Measurements from ENCODE around the gene ORM1. TPM values are rescaled to one million over a fixed set of nuclear protein-coding genes. Genes with fewer than 3 reads are reported as not detected.

The ORM1 gene
- total and polyA plus RNA-seq, 10 of the 15 experiments (the other 5 are each of a cell fraction or from before 2014, with no cell fraction given), result 4.4 TPM; not detected in 9

DNA sequence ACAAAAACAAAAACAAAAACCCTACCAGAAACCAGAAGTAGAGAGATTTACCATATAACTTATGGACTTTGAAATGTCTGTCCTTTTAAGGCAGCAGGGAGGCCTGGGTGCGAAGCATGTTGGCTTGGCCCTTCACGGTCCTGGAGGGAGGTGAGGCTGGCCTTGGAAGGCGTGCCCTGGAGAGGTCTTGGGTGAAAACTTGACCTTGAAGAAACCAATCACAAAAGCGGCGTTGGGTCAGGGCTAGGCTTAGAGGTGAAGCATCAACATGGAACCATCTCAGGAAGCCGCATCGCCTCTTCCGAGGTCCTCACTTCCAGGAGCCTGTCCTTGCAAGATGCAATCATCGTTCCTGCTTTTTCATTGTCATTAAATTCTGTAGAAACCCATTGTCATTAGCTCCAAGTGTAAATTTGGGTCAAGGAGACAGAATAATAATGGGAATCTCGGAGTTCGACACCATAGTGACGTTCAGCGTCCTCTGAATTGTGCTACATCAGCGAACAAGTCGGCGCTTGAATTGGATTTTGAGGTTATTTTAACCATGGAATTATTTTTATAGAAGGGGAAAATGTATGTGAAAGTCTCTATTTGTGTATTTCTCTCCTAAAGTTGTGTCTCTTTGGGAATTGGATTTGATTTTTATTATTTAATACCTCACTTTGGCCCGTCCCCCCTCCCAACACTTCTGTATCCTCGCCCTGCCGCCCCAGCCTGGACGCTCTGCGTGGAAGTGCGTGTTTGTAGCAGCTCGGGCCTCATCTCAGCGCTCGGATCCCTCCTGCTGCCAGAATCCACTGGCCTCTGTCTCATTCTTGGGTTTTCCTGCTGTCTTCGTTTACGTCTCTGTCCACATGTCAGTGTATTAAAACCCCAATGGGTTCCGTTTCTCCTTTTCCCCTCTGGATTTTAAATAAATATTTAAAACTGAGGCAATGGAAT is 11.1 kb upstream of the ORM1 start (continued):
- TF ChIP-seq NFYB (IDR thresholded peaks at IDR 0.05; ENCODE audit: insufficient read depth, low read depth, low read length), result no peak

DNA sequence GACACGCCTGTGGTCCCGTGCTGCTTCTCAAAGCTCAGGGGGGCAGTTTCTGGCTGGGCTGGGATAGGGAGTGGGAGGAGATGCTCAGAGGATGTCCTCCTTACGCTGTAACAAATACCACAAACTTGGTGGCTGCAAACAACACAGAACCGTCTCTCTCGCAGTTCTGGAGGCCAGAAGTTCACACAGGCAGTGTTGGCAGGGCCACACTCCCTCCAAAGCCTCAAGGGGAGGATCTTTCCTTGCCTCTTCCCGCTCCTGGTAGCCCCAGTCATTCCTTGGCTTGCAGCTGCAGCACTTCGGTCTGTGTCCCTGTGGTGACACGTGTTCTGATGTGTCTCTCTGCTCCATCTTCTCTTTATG is 10.4 kb upstream of the ORM1 start:
- TF ChIP-seq TBL1XR1 (IDR thresholded peaks at IDR 0.05; ENCODE audit: low read depth, low read length), result no peak
- ATAC-seq (no peak), DNase-seq (ENCODE audit: low read depth, low spot score) (no peak), FAIRE-seq (no peak)
- H3K9ac ChIP-seq (ENCODE audit: control insufficient read depth, insufficient read depth, low read length), result no peak overlapping the region
- H3K79me2 ChIP-seq (ENCODE audit: control insufficient read depth, insufficient read depth, low read length), result no peaks in the 10 kb centered on the region
- H3K27ac ChIP-seq (ENCODE audit: control insufficient read depth, insufficient read depth), result no peak overlapping the region
- H3K4me3 ChIP-seq, result no peak overlapping the region
- H4K20me1 ChIP-seq (ENCODE audit: control insufficient read depth, insufficient read depth), result no peaks in the 10 kb centered on the region
- CTCF ChIA-PET, result no interaction called here
- WGBS (ENCODE audit: insufficient coverage, insufficient replicate concordance, low lambda C conversion rate, missing lambda C conversion rate), result 32% methylated on average over 8 of the region's 8 CpGs
- H3K36me3 ChIP-seq (ENCODE audit: control insufficient read depth in 2 of 2, insufficient read depth in 2 of 2, low read length in 1 of 2), result no peaks in the 10 kb centered on the region
- POLR2A ChIA-PET, result no interaction called here
- no TSS peak for BruUV-seq (replicated peaks)
- H3K4me1 ChIP-seq (ENCODE audit: control insufficient read depth, insufficient read depth, low read length), result no peaks in the 10 kb centered on the region
- intact Hi-C loops (cut with micrococcal nuclease; ENCODE audit: unreplicated experiment) (no loop called here), in situ Hi-C loops (cut with MboI) (no loop called here)
- H3K9me3 ChIP-seq (replicated peaks; ENCODE audit: control insufficient read depth, insufficient read depth, low read length), result no peaks in the 10 kb centered on the region
- H2AFZ ChIP-seq (ENCODE audit: control insufficient read depth, low read depth, low read length), result no peak overlapping the region
- SMC1A ChIA-PET (ENCODE audit: uncharacterized antibody, unreplicated experiment), result no interaction called here
- RAD21 ChIA-PET (ENCODE audit: unreplicated experiment), result no interaction called here
- H3K27me3 ChIP-seq (replicated peaks in 1 of 2; ENCODE audit: control insufficient read depth in 2 of 2, insufficient read depth in 2 of 2, low read length in 1 of 2), result no peaks in the 10 kb centered on the region; a peak in 1 of 4 replicates
- H3K4me2 ChIP-seq (ENCODE audit: control insufficient read depth, insufficient read depth), result no peak overlapping the region

DNA sequence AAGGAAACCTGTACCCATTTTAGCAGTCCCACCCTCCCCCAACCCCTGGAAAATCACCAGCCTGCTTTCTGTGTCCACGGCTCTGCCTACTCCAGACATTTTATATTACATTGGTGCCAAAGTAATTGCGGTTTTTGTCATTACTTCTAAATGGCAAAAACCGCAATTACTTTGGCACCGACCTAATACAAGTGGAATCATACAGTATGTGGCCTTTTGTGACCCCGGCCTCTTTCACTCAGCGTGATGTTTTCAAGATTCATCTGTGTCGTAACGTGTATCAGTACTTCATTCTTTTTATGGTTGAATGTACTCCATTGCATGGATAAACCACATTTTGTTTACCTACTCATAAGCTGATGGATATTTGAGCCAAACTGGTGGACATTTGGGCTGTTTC is 9.7 kb upstream of the ORM1 start:
- in situ Hi-C loops (cut with MboI), result no loop called here
- H4K20me1 ChIP-seq (ENCODE audit: control insufficient read depth, insufficient read depth), result no peaks in the 10 kb centered on the region
- no peaks in the 10 kb centered on the region for H3K79me2 ChIP-seq (ENCODE audit: control insufficient read depth, insufficient read depth, low read length)
- H3K9me3 ChIP-seq (replicated peaks; ENCODE audit: control insufficient read depth, insufficient read depth, low read length), result no peaks in the 10 kb centered on the region
- H3K27me3 ChIP-seq (replicated peaks in 1 of 2; ENCODE audit: control insufficient read depth in 2 of 2, insufficient read depth in 2 of 2, low read length in 1 of 2), result no peaks in the 10 kb centered on the region; a peak in 1 of 4 replicates
- no peak for TF ChIP-seq CHD1 (IDR thresholded peaks at IDR 0.05; ENCODE audit: low read depth, low read length)
- TF ChIP-seq NR2C1 (IDR thresholded peaks at IDR 0.05), result no peak
- FAIRE-seq, result no peak
- no peaks in the 10 kb centered on the region for H3K36me3 ChIP-seq (ENCODE audit: control insufficient read depth in 2 of 2, insufficient read depth in 2 of 2, low read length in 1 of 2)
- no peak overlapping the region for H3K27ac ChIP-seq (ENCODE audit: control insufficient read depth, insufficient read depth)
- intact Hi-C loops (cut with micrococcal nuclease; ENCODE audit: unreplicated experiment), result no loop called here
- H2AFZ ChIP-seq (ENCODE audit: control insufficient read depth, low read depth, low read length), result no peak overlapping the region
- H3K4me2 ChIP-seq (ENCODE audit: control insufficient read depth, insufficient read depth), result no peak overlapping the region
- no peak for ATAC-seq
- ChIA-PET RAD21 (ENCODE audit: unreplicated experiment) (no interaction called here), SMC1A (ENCODE audit: uncharacterized antibody, unreplicated experiment) (no interaction called here), POLR2A (no interaction called here), CTCF (interaction anchor here (0.9 kb wide), 1 partner anchor 92 kb away, joined by 3 read pairs; no protein-coding TSS in a partner anchor)
- no peak overlapping the region for H3K9ac ChIP-seq (ENCODE audit: control insufficient read depth, insufficient read depth, low read length)
- WGBS (ENCODE audit: insufficient coverage, insufficient replicate concordance, low lambda C conversion rate, missing lambda C conversion rate), result 27% methylated on average over 8 of the region's 8 CpGs
- H3K4me3 ChIP-seq, result no peak overlapping the region
- DNase-seq (ENCODE audit: low read depth, low spot score), result no peak
- BruUV-seq (replicated peaks), result no TSS peak
- no peaks in the 10 kb centered on the region for H3K4me1 ChIP-seq (ENCODE audit: control insufficient read depth, insufficient read depth, low read length)

Data from GM12878 (cell line).